GM18867 (cell line): ENCODE data around the gene OGFOD1.
"Not testable (repeated sequence)": the region's sequence is repeated elsewhere in the genome, so short reads cannot be mapped to it uniquely, and the experiment has no call there.

Experiments
- ATAC-seq: cut with Tn5 transposase; IDR thresholded peaks from one replicate; pipeline ENCODE4 v1.9.1; 2021; ENCODE audit warnings: mild to moderate bottlenecking, moderate library complexity; ENCODE audit not compliant: unreplicated experiment

Gene OGFOD1

DNA sequence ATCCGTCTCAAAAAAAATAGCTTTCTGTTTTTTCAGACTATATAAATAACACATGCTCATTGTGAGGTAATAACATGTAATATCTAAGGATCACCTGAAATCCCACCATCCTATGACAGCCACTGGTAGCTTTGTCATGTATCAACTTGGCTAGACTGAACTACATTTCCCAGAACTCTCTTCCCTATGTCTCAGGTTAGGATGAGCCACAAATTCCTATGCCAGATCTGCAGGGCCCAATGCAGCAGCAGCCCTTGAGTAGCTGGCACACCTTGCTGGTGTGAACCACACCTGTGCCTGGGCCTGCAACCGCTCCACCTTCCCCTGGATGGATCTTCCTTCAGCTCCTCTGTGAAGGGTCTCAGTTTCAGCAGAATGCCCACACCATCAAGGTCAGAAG lies 28.1 kb downstream of the OGFOD1 start:
- no peak for ATAC-seq

- ATAC-seq: no peak
Observed at GRCh38 chr16:56480776-56481467, 29.6 kb downstream of the OGFOD1 start.

DNA sequence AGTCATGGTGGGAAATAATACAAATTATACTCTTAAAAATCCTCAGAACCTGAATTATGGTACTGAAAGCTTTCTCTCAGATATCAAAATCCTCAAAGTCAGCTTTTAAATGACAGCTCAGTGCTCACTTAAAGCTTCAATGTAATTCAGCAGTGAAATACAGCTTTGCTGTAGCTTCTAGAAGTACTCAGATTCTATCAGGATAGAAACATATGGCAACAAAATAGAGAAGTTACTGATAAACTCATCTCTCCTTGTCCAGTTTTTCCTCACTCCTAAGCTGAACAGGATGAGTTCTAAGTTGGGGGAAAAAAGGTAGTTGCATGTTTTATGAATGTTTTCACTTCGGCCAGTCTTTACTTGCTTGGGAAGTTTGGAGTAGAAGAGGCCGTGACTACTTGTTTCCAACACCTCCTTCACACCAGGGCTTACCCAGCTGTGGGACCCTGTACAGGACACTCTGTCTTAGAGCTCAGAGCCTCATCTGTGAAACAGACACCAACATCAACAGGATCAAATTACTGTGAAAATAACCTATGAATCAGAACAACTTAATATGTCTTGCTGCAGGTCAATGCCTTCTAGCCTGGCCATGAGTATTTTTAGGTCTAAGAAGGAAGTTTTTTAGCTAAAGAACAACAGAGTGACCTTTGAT lies 30.2 kb downstream of the OGFOD1 start:
- ATAC-seq: no peak

GRCh38 chr16:56482683-56483236 lies 31.4 kb downstream of the OGFOD1 start:
- no peak for ATAC-seq

DNA sequence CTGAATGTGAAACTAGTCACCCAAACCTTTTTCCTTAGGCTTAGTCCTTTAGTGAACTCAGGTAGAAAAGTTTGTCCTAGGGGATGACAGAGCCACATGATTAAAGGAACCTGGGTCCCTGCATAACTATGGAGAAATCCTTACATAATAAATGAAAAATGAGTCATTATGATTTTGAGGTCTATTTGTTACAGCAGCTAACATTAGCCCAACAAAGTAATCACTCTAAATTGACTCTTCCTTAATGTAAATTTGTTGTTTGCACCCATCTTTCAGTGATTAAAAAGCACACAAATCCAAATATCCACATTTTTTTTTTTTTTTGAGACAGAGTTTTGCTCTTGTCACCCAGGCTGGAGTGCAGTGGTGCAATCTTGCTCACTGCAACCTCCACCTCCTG lies 32.0 kb downstream of the OGFOD1 start:
- no peak for ATAC-seq

- ATAC-seq: no peak
Observed at GRCh38 chr16:56488035-56488434, 36.7 kb downstream of the OGFOD1 start.

GRCh38 chr16:56488868-56489267 lies 37.5 kb downstream of the OGFOD1 start:
- not testable (repeated sequence) for ATAC-seq

DNA sequence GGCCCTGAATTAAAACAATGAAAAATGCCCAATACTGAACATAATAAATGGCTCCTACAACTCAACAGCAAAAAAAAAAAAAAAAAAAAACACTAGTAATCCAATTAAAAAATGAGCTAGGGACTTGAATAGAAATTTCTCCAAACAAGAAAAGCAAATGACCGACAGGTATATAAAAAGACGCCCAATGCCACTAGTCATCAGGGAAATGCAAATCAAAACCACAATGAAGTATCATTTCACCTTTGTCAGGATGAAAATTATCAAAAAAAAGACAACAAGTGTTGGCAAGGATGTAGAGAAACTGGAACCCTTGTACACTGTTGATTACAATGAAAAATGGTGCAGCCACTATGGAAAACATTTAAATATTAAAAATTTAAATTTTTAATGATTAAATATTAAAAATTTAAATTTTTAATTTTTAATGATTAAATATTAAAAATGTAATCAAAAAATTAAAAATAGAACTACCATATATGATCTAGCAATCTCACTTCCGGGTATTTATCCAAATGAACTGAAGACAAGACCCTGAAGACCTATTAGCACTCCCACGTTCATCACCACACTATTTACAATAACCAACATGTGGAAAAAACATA lies 40.4 kb downstream of the OGFOD1 start:
- no peak for ATAC-seq

GRCh38 chr16:56493126-56493525 lies 41.8 kb downstream of the OGFOD1 start:
- ATAC-seq: no peak

DNA sequence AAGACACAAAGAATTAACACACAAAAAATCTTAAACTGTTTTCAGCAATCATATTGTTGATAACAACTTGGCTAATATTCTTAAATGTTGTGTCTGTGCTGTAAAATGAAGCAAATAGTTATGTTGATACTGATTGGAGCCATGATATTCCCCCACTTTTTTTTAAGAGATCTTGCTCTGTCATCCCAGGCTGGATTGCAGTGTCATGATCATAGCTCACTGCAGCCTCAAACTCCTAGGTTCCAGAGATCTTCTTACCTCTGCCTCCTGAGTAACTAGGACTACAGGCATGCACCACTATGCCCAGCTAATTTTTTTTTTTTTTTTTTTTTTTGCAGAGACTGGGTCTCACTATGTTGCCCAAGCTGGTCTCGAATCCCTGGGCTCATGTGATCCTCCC lies 42.5 kb downstream of the OGFOD1 start:
- no peak for ATAC-seq

DNA sequence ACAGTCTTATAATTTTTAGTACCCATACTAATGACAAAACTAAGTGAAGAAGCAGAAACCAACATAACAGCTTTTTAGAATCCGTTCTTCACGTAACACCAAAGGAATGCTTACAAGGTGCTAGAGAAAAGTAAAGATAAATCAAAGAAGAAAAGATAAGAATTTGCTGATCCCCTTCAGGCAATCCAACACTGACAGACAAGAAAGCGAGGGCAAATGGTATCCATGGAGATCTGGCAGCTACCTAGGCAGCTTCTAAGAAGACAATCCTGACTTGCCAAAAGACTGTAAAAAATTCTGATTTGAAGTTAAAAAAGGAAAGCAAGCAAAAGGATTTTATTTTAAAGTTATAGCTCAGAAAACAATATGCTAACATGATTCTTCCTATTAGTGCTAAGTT lies 53.8 kb downstream of the OGFOD1 start:
- ATAC-seq: no peak

GRCh38 chr16:56506941-56507340 lies 55.6 kb downstream of the OGFOD1 start:
- no peak for ATAC-seq

- ATAC-seq: no peak
Observed at GRCh38 chr16:56510544-56510943, 59.2 kb downstream of the OGFOD1 start.

DNA sequence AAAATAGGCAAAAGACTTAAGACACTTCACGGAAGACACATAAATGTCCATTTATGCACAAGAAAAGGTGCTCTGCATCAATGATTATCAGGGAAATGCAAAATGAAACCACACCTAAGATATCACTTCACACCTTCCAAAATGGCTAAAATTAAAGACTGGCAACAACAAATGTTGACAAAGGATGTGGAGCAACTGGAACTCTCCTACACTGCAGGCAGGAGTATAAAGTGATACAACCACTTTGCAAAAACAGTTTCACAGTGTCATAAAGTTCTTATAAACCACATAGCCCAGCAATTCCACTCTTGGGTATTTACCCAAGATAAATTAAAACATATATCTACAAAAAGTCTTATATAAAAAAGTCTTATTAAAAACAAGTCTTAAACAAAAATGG lies 60.7 kb downstream of the OGFOD1 start:
- ATAC-seq: no peak

DNA sequence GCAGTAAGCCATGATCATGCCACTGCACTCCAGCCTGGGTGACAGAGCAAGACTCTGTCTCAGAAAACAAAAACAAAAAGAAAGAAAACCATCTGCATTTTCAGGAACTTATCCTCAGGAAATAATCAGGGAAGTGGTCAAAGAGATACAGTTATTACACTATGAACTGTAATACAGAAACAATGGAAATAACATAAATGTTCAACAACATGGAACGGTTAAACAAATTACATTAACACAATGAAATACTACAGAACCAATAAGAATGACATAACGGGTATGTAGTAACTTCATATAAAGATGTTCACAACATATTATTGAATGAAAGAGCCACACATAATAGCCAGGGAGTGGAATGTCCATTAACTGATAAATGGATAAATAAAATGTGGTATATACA lies 61.7 kb downstream of the OGFOD1 start:
- no peak for ATAC-seq

DNA sequence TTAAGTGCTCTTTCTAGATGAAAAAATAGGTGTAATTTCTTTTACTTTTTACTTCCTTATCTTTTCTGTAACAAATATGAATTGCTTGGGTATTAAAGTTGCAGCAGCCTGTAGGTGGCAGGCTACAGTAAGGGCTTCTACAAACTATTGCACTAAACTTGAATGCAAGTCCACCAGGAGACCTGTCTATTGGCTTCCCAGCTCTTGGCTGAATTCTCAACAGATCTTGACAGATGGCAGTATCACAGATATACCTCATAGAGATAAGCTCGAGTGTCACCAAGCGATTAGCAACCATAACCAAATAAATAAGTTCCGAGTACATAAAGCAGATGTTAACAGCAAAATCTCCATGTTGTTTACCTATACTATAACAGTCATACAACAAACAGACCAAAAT lies 62.6 kb downstream of the OGFOD1 start:
- ATAC-seq: peak; percentile 36

- ATAC-seq: no peak
Observed at GRCh38 chr16:56514845-56515244, 63.5 kb downstream of the OGFOD1 start.

DNA sequence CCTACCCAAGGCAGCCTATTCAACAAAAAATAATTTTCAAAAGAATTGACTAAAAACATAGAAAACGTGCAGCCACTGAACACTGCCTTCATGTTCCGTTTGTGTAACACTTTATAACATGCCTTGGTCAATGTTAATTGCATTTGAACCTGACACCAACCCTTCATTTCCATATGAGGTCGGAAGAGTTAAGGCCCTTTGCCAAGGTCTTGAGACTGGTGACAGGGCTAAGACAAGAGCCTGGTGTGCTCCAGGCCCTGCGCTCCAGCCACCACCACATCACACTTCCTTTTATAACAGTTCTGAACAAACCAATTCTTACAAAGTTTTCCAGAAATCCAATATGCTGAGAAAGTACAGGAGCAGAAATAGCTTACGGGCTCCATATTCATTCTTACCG lies 64.3 kb downstream of the OGFOD1 start:
- no peak for ATAC-seq

- ATAC-seq: no peak
Observed at GRCh38 chr16:56517206-56517605, 65.9 kb downstream of the OGFOD1 start.

DNA sequence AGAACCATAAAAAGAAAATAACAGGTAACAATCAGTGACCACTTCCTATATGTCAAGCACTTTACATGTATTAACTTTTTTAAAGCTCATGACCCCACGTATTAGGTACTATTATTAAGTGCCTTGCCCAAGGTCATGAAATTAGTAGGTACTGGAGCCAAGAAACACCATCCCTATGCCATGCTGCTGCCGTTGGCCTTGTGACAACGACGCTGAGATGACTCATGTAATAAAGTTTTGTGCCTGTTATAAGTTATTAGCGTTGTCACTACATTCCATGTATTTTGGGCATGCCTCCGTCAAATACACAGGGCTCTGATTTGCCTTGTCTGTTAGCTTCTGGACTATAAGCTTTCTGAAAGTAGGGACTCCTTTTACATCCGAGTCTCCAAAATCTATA lies 67.1 kb downstream of the OGFOD1 start:
- no peak for ATAC-seq

DNA sequence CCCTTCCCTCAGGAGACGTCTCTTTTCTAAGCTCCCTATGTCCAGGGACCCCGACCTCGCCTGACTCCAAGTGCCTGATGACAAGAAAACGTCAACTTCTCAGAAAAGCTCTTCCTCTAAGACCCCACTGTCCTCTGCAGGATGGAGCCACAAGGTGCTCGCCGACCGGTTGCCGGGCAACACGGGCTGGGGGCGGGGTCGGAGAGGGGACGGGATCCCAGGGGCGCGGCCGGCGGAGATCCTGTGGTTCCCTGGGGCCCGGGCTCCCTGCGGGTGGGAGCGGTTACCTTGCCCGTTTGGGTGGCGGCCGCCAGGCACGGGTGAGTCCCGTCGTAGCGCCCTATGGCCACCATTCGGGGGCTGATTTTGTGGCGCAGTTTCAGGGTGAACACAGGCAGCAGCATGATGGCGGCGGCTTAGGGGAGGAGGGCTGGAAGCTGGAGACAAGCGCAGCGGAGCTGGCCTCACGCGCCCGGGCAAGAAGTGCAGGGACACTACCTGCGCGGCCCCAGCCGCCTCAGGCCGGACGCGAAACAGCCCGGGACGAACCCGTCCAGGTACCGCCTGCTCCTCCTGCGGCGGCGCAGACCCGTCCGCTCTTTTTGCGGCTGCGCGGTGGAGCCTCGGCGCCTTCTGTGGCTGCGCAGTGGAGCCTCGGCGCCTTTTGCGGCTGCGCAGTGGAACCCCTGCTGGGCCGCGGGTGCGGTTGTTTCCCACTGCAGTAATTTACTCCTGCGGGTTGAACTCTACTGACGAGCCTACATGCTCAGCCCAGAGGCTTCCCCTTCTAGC lies 68.3 kb downstream of the OGFOD1 start, which contains the start of gene BBS2:
TSS of gene BBS2 (minus strand) at position 566 of the 792 bp plus-strand sequence. CDS start at position 404, 162 bp downstream.
- ATAC-seq: peak; percentile 83
